B cell (primary cell): ENCODE data around the gene TBX10. TPM values are rescaled to one million over a fixed set of nuclear protein-coding genes. Genes with fewer than 3 reads are reported as not detected.
"Not testable (repeated sequence)": the region's sequence is repeated elsewhere in the genome, so short reads cannot be mapped to it uniquely, and the experiment has no call there.

Experiments
- ATAC-seq: fragments of 200-7000 bp; cut with Tn5 transposase; one replicate; pipeline ENCODE4 v1.10.0; 2021; ENCODE audit warnings: low read depth, mild to moderate bottlenecking, moderate number of reproducible peaks, moderate library complexity
- CTCF ChIA-PET: fragments of 350-600 bp; sonication (Branson Sonifier 250); formaldehyde crosslinking; loops from one replicate; lab custom pipeline; 2021; ENCODE audit warnings: antibody characterized with exemption, inconsistent platforms; lab: Charles Lee
- POLR2A ChIA-PET: fragments of 350-600 bp; sonication (Branson Sonifier 250); formaldehyde crosslinking; loops from one replicate; lab custom pipeline; 2021; ENCODE audit warnings: antibody characterized with exemption; lab: Charles Lee
- DNase-seq: peaks from one replicate; pipeline ENCODE4 v3.0.0; 2013
- H2AFZ ChIP-seq: 2 replicates; pipeline ENCODE4 v1.6.1; 2012; ENCODE audit warnings: mild to moderate bottlenecking, low read depth, low read length; ENCODE audit not compliant: insufficient read depth, poor library complexity, severe bottlenecking
- H3K27ac ChIP-seq, 2 donors: 1 replicate in 1 of 2; 2 replicates in 1 of 2; pipeline ENCODE4 v1.5.1; 2012 to 2013; ENCODE audit warnings: low read length in 2 of 2, mild to moderate bottlenecking in 2 of 2, moderate library complexity in 1 of 2
- H3K27me3 ChIP-seq, 4 experiments: fragments of 200-600 bp in 1 of 4; sonication (generic) in 1 of 4; replicated peaks in 1 of 4; 1 replicate in 2 of 4; 2 replicates in 2 of 4; pipeline versions ENCODE4 v1.6.1 to v1.7.0; 2013 to 2016; ENCODE audit warnings: low read length in 3 of 4, mild to moderate bottlenecking in 2 of 4, mixed read lengths in 1 of 4, moderate library complexity in 1 of 4; ENCODE audit not compliant: insufficient read depth in 4 of 4, control insufficient read depth in 3 of 4; ENCODE audit errors: control extremely low read depth in 1 of 4
- H3K36me3 ChIP-seq, 2 experiments: replicated peaks in 1 of 2; 1 replicate in 1 of 2; 2 replicates in 1 of 2; pipeline versions ENCODE4 v1.6.1 to v1.7.1; 2013; ENCODE audit warnings: low read length in 1 of 2; ENCODE audit not compliant: insufficient read depth in 2 of 2, control insufficient read depth in 1 of 2; ENCODE audit errors: control extremely low read depth in 1 of 2, extremely low read depth in 1 of 2
- H3K4me1 ChIP-seq, 2 donors: fragments of 200-600 bp in 1 of 2; sonication (generic) in 1 of 2; 1 replicate in 1 of 2; 2 replicates in 1 of 2; pipeline versions ENCODE4 v1.5.1 to v1.6.1; 2013 to 2017; ENCODE audit warnings: low read length in 2 of 2; ENCODE audit not compliant: control insufficient read depth in 2 of 2, insufficient read depth in 2 of 2
- H3K4me2 ChIP-seq: replicated peaks from 2 replicates; pipeline ENCODE3; 2012; ENCODE audit warnings: mild to moderate bottlenecking, low read depth, low read length; ENCODE audit not compliant: poor library complexity, severe bottlenecking
- H3K4me3 ChIP-seq, 5 experiments: fragments of 200-600 bp in 1 of 5; sonication (generic) in 1 of 5; 1 replicate in 3 of 5; 2 replicates in 2 of 5; pipeline versions ENCODE4 v1.5.1 to v1.7.0; 2011 to 2016; ENCODE audit warnings: low read length in 4 of 5, mild to moderate bottlenecking in 4 of 5, low read depth in 2 of 5, control low read depth in 1 of 5, moderate library complexity in 1 of 5; ENCODE audit not compliant: insufficient read depth in 1 of 5; ENCODE audit errors: control extremely low read depth in 1 of 5, extremely low read depth in 1 of 5
- H3K79me2 ChIP-seq: fragments of 200-600 bp; sonication (generic); one replicate; pipeline ENCODE4 v1.6.0; 2016; ENCODE audit warnings: low read length; ENCODE audit not compliant: control insufficient read depth, insufficient read depth
- H3K9ac ChIP-seq: fragments of 200-600 bp; sonication (generic); 2 replicates; pipeline ENCODE4 v1.6.1; 2017; ENCODE audit warnings: mild to moderate bottlenecking, low read length, moderate library complexity
- H3K9me3 ChIP-seq, 3 donors: one replicate each; pipeline versions ENCODE4 v1.6.1 to v1.7.1; 2013; ENCODE audit warnings: low read length in 2 of 3; ENCODE audit not compliant: control insufficient read depth in 2 of 3, insufficient read depth in 1 of 3; ENCODE audit errors: control extremely low read depth in 1 of 3
- H4K20me1 ChIP-seq: 2 replicates; pipeline ENCODE4 v1.6.0; 2012; ENCODE audit warnings: mild to moderate bottlenecking, low read length; ENCODE audit not compliant: insufficient read depth, control insufficient read depth, poor library complexity, severe bottlenecking
- H3K27ac Mint-ChIP-seq: one replicate; pipeline ENCODE4 v1.8.0; 2021; ENCODE audit warnings: mixed read lengths
- H3K27me3 Mint-ChIP-seq: one replicate; pipeline ENCODE4 v1.8.0; 2021; ENCODE audit warnings: mixed read lengths
- H3K4me1 Mint-ChIP-seq: one replicate; pipeline ENCODE4 v1.8.0; 2021; ENCODE audit warnings: mixed read lengths
- H3K4me3 Mint-ChIP-seq: one replicate; pipeline ENCODE4 v1.8.0; 2021; ENCODE audit warnings: mixed read lengths
- H3K9me3 Mint-ChIP-seq: one replicate; pipeline ENCODE4 v1.8.0; 2022; ENCODE audit warnings: mixed read lengths; ENCODE audit not compliant: insufficient read depth
- EZH2 ChIP-seq: IDR thresholded peaks from 2 replicates; pipeline ENCODE4 v1.6.1; 2012; ENCODE audit warnings: borderline replicate concordance, low read depth, mild to moderate bottlenecking, moderate library complexity, low read length; ENCODE audit not compliant: insufficient read depth, poor library complexity, severe bottlenecking
- WGBS: methylation state at CpG from one replicate; pipeline ENCODE4 v1.1.5; 2013; ENCODE audit warnings: missing lambda C conversion rate; ENCODE audit not compliant: insufficient coverage; 5-methylcytosine and 5-hydroxymethylcytosine counted together
- intact Hi-C: fragments of 100-400 bp; cut with micrococcal nuclease; formaldehyde crosslinking; loops from one replicate; pipeline ENCODE4 v1.10.0; 2022
- polyA plus RNA-seq: library from polyadenylated mRNA; depleted of rRNA; stranded (reverse); fragments of >200 nt; gene quantifications from 2 replicates; pipeline ENCODE4 v1.2.3, GENCODE V29; 2012
- total RNA-seq, 2 donors: library from RNA; stranded (reverse); fragments of 120-200 nt in 1 of 2; gene quantifications; 1 replicate in 1 of 2; 2 replicates in 1 of 2; pipeline versions ENCODE4 v1.2.3 to v1.2.4, GENCODE V29; 2013 to 2022
- TF ChIP-seq, protein P1 (sequence below): fragments of 200-600 bp; IDR thresholded peaks from one replicate; pipeline ENCODE4 v1.8.0; 2022; ENCODE audit warnings: antibody characterized with exemption, mild to moderate bottlenecking

TBX10 gene
- total and polyA plus RNA-seq, 2 donors (not counting 1 experiment from before 2014, with no cell fraction given), result not detected

DNA sequence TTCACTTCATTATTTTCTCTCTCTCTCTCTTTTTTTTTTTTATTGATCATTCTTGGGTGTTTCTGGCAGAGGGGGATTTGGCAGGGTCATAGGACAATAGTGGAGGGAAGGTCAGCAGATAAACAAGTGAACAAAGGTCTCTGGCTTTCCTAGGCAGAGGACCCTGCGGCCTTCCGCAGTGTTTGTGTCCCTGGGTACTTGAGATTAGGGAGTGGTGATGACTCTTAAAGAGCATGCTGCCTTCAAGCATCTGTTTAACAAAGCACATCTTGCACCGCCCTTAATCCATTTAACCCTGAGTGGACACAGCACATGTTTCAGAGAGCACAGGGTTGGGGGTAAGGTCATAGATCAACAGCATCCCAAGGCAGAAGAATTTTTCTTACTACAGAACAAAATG is 42.1 kb downstream of the TBX10 start:
- intact Hi-C loops, H3K27ac Mint-ChIP-seq: not testable (repeated sequence)

GRCh38 chr11:67596753-67597300 is 42.7 kb downstream of the TBX10 start:
- H3K4me1 ChIP-seq, result peaks cover 18 to 20% of the 10 kb centered on the region in 2 donors
- peaks cover 19% of the 10 kb centered on the region for H3K4me1 Mint-ChIP-seq
- H3K36me3 ChIP-seq, result no peaks in the 10 kb centered on the region
- H2AFZ ChIP-seq, result no peak overlapping the region
- no peak overlapping the region for H3K27ac ChIP-seq
- TF ChIP-seq EZH2, result no peak
- TF ChIP-seq, protein P1, sequence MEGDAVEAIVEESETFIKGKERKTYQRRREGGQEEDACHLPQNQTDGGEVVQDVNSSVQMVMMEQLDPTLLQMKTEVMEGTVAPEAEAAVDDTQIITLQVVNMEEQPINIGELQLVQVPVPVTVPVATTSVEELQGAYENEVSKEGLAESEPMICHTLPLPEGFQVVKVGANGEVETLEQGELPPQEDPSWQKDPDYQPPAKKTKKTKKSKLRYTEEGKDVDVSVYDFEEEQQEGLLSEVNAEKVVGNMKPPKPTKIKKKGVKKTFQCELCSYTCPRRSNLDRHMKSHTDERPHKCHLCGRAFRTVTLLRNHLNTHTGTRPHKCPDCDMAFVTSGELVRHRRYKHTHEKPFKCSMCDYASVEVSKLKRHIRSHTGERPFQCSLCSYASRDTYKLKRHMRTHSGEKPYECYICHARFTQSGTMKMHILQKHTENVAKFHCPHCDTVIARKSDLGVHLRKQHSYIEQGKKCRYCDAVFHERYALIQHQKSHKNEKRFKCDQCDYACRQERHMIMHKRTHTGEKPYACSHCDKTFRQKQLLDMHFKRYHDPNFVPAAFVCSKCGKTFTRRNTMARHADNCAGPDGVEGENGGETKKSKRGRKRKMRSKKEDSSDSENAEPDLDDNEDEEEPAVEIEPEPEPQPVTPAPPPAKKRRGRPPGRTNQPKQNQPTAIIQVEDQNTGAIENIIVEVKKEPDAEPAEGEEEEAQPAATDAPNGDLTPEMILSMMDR, result no peak
- H3K9ac ChIP-seq, result no peak overlapping the region
- WGBS, result no CpG with 5 or more reads among the region's 1 CpG
- H3K27me3 Mint-ChIP-seq, result peaks cover 3% of the 10 kb centered on the region
- H3K27ac Mint-ChIP-seq, result no peak overlapping the region
- peaks cover 0 to 11% (median 3%) of the 10 kb centered on the region in 3 donors for H3K9me3 ChIP-seq
- H4K20me1 ChIP-seq, result no peaks in the 10 kb centered on the region
- H3K9me3 Mint-ChIP-seq, result no peaks in the 10 kb centered on the region
- ATAC-seq (no peak), DNase-seq (no peak)
- no peak overlapping the region for H3K4me3 ChIP-seq
- POLR2A ChIA-PET, result no interaction called here
- no peaks in the 10 kb centered on the region for H3K79me2 ChIP-seq
- no peak overlapping the region for H3K4me3 Mint-ChIP-seq
- peaks cover 0 to 6% (median 1%) of the 10 kb centered on the region in 4 experiments for H3K27me3 ChIP-seq
- intact Hi-C loops, result no loop called here
- CTCF ChIA-PET, result interaction anchor here (1.4 to 1.5 kb wide), 2 partner anchors 24 to 214 kb away, joined by 3 to 4 read pairs; no protein-coding TSS in a partner anchor
- H3K4me2 ChIP-seq, result no peak overlapping the region

More for the DNA sequence above, 42.1 kb downstream of the TBX10 start:
- DNase-seq, H3K4me2 ChIP-seq, H4K20me1 ChIP-seq, H3K9me3 Mint-ChIP-seq, H3K9ac ChIP-seq, H3K4me3 ChIP-seq, POLR2A ChIA-PET, H3K79me2 ChIP-seq, H2AFZ ChIP-seq, ATAC-seq, H3K27ac ChIP-seq, H3K27me3 ChIP-seq, H3K27me3 Mint-ChIP-seq, H3K36me3 ChIP-seq, H3K4me3 Mint-ChIP-seq, CTCF ChIA-PET: not testable (repeated sequence)
- WGBS, result no CpG with 5 or more reads among the region's 3 CpGs
- Histone ChIP-seq H3K4me1 (peaks cover 18 to 20% of the 10 kb centered on the region in 2 donors), H3K9me3 (peaks cover 0 to 11% (median 3%) of the 10 kb centered on the region in 3 donors)
- H3K4me1 Mint-ChIP-seq, result peaks cover 19% of the 10 kb centered on the region
